ENCODE measurements around the gene NCL.

DNA sequence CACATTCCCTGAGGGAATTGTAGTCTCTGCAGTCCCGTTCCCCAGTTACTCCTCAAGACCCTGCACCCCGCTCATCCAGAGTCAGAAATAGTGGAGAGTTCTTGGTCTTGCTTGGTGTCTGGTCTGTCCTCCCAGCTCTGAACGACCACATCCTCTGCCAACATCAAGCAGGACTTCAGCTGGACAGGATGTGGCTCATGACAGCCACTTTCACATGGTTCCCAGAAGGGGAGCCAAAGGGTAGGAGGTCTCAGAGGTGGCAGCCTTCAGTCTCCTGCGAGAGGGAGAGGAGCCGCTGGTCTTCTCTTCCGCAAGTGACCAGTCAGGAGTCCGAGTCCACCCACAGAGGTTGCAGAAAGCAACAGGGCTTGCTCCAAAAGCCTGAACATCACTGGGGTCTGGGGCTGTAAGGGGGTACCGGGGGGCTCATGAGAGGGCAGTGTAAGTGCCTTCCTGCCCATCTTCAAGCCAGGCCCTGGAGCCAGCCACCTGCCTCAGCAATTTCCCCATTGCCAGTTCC is 38.9 kb downstream of the NCL start:
- TF ChIP-seq, protein P1, sequence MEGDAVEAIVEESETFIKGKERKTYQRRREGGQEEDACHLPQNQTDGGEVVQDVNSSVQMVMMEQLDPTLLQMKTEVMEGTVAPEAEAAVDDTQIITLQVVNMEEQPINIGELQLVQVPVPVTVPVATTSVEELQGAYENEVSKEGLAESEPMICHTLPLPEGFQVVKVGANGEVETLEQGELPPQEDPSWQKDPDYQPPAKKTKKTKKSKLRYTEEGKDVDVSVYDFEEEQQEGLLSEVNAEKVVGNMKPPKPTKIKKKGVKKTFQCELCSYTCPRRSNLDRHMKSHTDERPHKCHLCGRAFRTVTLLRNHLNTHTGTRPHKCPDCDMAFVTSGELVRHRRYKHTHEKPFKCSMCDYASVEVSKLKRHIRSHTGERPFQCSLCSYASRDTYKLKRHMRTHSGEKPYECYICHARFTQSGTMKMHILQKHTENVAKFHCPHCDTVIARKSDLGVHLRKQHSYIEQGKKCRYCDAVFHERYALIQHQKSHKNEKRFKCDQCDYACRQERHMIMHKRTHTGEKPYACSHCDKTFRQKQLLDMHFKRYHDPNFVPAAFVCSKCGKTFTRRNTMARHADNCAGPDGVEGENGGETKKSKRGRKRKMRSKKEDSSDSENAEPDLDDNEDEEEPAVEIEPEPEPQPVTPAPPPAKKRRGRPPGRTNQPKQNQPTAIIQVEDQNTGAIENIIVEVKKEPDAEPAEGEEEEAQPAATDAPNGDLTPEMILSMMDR (IDR thresholded peaks at IDR 0.05): no peak
- TF ChIP-seq ZFX (IDR thresholded peaks at IDR 0.05; ENCODE audit: borderline replicate concordance): no peak
